AG20443 (cell line): ENCODE results near the gene JPT1.
"Not testable (repeated sequence)": the region's sequence is repeated elsewhere in the genome, so short reads cannot be mapped to it uniquely, and the experiment has no call there.

ENCODE experiments used
- DNase-seq: peaks from one replicate; pipeline ENCODE4 v3.0.0; 2012; ENCODE audit warnings: low spot score, mixed read lengths

Gene JPT1

GRCh38 chr17:75155191-75155601, 884 bp upstream of the JPT1 start:
- DNase-seq: no peak

- DNase-seq: peak; percentile 27
Measured at GRCh38 chr17:75153780-75154194, 525 bp downstream of the JPT1 start.

- peak; percentile 46 for DNase-seq
Measured at GRCh38 chr17:75152922-75153779, 1.2 kb downstream of the JPT1 start.

GRCh38 chr17:75152523-75152921, 1.8 kb downstream of the JPT1 start:
- no peak for DNase-seq

GRCh38 chr17:75151930-75152329, 2.4 kb downstream of the JPT1 start:
- no peak for DNase-seq

- DNase-seq: no peak
Measured at GRCh38 chr17:75147878-75148546, 6.3 kb downstream of the JPT1 start.

- DNase-seq: peak; percentile 9
Measured at GRCh38 chr17:75146592-75146991, 7.7 kb downstream of the JPT1 start.

GRCh38 chr17:75144816-75145512, 9.3 kb downstream of the JPT1 start:
- DNase-seq: no peak

- no peak for DNase-seq
Measured at GRCh38 chr17:75142236-75142971, 11.9 kb downstream of the JPT1 start.

GRCh38 chr17:75138519-75138918, 15.8 kb downstream of the JPT1 start:
- DNase-seq: no peak

GRCh38 chr17:75137762-75138161, 16.6 kb downstream of the JPT1 start:
- not testable (repeated sequence) for DNase-seq

GRCh38 chr17:75135946-75136345, 18.4 kb downstream of the JPT1 start:
- DNase-seq: no peak

GRCh38 chr17:75135452-75135851, 18.9 kb downstream of the JPT1 start:
- no peak for DNase-seq

- DNase-seq: not testable (repeated sequence)
Measured at GRCh38 chr17:75133607-75134347, 20.5 kb downstream of the JPT1 start.

- DNase-seq: no peak
Measured at GRCh38 chr17:75133001-75133400, 21.3 kb downstream of the JPT1 start.

- DNase-seq: not testable (repeated sequence)
Measured at GRCh38 chr17:75132018-75133000, 22.0 kb downstream of the JPT1 start.

GRCh38 chr17:75131278-75132017, 22.9 kb downstream of the JPT1 start, which contains the start of gene NT5C:
Gene NT5C (minus strand): TSS chr17:75131742. CDS start chr17:75131707, 35 bp downstream.
- peak; percentile 95 for DNase-seq

GRCh38 chr17:75130632-75131277, 23.6 kb downstream of the JPT1 start:
- peak; percentile 51 for DNase-seq
